ENCODE data around the gene UACA. TPM values are rescaled to one million over a fixed set of nuclear protein-coding genes. Genes with fewer than 3 reads are reported as not detected.

UACA gene
- total and polyA plus RNA-seq, 2 donors (not counting 3 experiments of a cell fraction or from before 2014, with no cell fraction given): 167 to 292 TPM

- intact Hi-C loops (cut with micrococcal nuclease): no loop called here
- BruUV-seq (replicated peaks): no TSS peak
- Histone ChIP-seq H3K4me2 (ENCODE audit: insufficient read depth, low read length) (no peak overlapping the region), H3K9me3 (replicated peaks; ENCODE audit: control insufficient read depth, insufficient read depth, low read length) (no peaks in the 10 kb centered on the region), H3K9ac (replicated peaks; ENCODE audit: extremely low read depth, insufficient read depth, low read length) (no peak overlapping the region), H2AFZ (ENCODE audit: low read depth, low read length) (no peak overlapping the region), H3K79me2 (ENCODE audit: control insufficient read depth, insufficient read depth, low read length) (peaks cover 64% of the 10 kb centered on the region), H4K20me1 (replicated peaks; ENCODE audit: control insufficient read depth, extremely low read depth, insufficient read depth, low read length) (no peaks in the 10 kb centered on the region), H3K4me1 (ENCODE audit: control insufficient read depth, extremely low read depth, insufficient read depth, low read length) (no peaks in the 10 kb centered on the region), H3K36me3 (ENCODE audit: control insufficient read depth in 2 of 2, extremely low read depth in 1 of 2, insufficient read depth in 2 of 2, low read length in 2 of 2) (no peaks in the 10 kb centered on the region), H3K27ac (ENCODE audit: insufficient read depth, low read depth, low read length) (no peak overlapping the region), H3K27me3 (ENCODE audit: control insufficient read depth in 2 of 2, insufficient read depth in 2 of 2, low read length in 2 of 2) (no peaks in the 10 kb centered on the region), H3K9me1 (replicated peaks; ENCODE audit: control insufficient read depth, extremely low read depth, insufficient read depth, low read length) (no peaks in the 10 kb centered on the region), H3K4me3 (replicated peaks in 1 of 3; ENCODE audit: insufficient read depth in 1 of 3, low read depth in 1 of 3, low read length in 3 of 3) (no peak overlapping the region)
- DNase-seq (ENCODE audit: low read depth, low spot score) (no peak), FAIRE-seq (no peak)
- no peak for TF ChIP-seq GATA2 (IDR thresholded peaks at IDR 0.05; ENCODE audit: insufficient read depth, insufficient read length, low read depth, low read length)
- no peak for TF ChIP-seq FOS (IDR thresholded peaks at IDR 0.05; ENCODE audit: borderline replicate concordance, insufficient read depth, low read length)
- TF ChIP-seq MYC (IDR thresholded peaks at IDR 0.05; ENCODE audit: low read depth, low read length): no peak
- TF ChIP-seq MAX (IDR thresholded peaks at IDR 0.05; ENCODE audit: insufficient read depth, insufficient read length): no peak
- TF ChIP-seq POLR2A (IDR thresholded peaks at IDR 0.05; ENCODE audit: low read depth, low read length): no peak
- no peak for TF ChIP-seq EZH2 (IDR thresholded peaks at IDR 0.05; ENCODE audit: borderline replicate concordance, low read depth, low read length, severe bottlenecking)
- no peak for TF ChIP-seq POLR2AphosphoS5 (IDR thresholded peaks at IDR 0.05; ENCODE audit: insufficient read depth, low read depth, low read length)
- TF ChIP-seq CTCF (IDR thresholded peaks at IDR 0.05; ENCODE audit: extremely low read depth in 1 of 2, insufficient read depth in 1 of 2, low read depth in 1 of 2, low read length in 2 of 2): no peak
- TF ChIP-seq JUN (IDR thresholded peaks at IDR 0.05; ENCODE audit: borderline replicate concordance, insufficient read depth, insufficient read length, low read depth): no peak
- POLR2A ChIA-PET: interaction anchor here (0.5 to 0.6 kb wide), 2 partner anchors 231 to 1066 kb away, joined by 3 to 5 read pairs; no protein-coding TSS in a partner anchor
- dilution Hi-C loops (cut with MboI; ENCODE audit: extremely low pct_ligation_motif_present, low sequenced_read_pairs): no loop called here
- CTCF ChIA-PET: interaction anchor here (0.7 to 2.9 kb wide), 8 partner anchors 11 to 616 kb away, joined by 3 to 20 read pairs (median 3); no protein-coding TSS in a partner anchor
These were observed 13.0 kb downstream of the UACA start for GRCh38 chr15:70750203-70750869.
